HCT116 (cell line): ENCODE data around the gene MIER2.

Experiments used
- EZH2 ChIP-seq: fragments of 200-600 bp; sonication (generic); IDR thresholded peaks from 2 replicates; pipeline ENCODE4 v1.6.1; 2017; ENCODE audit warnings: antibody characterized with exemption, mixed run types
- EZH2phosphoT487 ChIP-seq: fragments of 200-600 bp; IDR thresholded peaks from 2 replicates; pipeline ENCODE4 v1.6.1; 2018; ENCODE audit warnings: antibody characterized with exemption, borderline replicate concordance
- ZFX ChIP-seq: fragments of 450-650 bp; IDR thresholded peaks from 2 replicates; pipeline ENCODE4 v1.6.1; 2017

- TF ChIP-seq EZH2: no peak
- TF ChIP-seq EZH2phosphoT487: no peak
- no peak for TF ChIP-seq ZFX
Measured at GRCh38 chr19:371501-372168, 27.0 kb upstream of the MIER2 start.
